NCI-H2107 (cell line): ENCODE measurements around the gene GALNTL6.

Experiments used
- DNase-seq: peaks from one replicate; lab custom pipeline; 2025; lab: John Stamatoyannopoulos, UW

Gene GALNTL6

GRCh38 chr4:172553216-172553615 lies 740.0 kb downstream of the GALNTL6 start:
- no peak for DNase-seq

DNA sequence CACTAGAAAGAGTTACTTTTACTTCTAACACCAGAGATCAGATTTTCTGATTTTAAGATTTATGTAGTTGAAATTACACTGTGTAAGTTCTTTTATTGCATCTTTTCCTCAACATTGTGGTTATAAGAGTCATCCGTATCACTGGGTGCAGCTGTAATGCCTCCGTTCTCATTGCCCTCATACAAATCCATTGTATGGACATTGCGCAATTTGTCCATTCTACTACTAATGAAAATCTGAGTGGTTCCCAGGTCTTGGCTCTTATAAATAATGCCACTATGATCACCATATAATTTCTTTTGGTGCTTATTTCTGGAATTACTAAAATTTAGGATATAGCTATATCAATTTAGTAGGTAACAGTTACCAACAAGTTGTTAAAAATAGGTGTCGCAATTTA lies 741.4 kb downstream of the GALNTL6 start:
- DNase-seq, result no peak

DNA sequence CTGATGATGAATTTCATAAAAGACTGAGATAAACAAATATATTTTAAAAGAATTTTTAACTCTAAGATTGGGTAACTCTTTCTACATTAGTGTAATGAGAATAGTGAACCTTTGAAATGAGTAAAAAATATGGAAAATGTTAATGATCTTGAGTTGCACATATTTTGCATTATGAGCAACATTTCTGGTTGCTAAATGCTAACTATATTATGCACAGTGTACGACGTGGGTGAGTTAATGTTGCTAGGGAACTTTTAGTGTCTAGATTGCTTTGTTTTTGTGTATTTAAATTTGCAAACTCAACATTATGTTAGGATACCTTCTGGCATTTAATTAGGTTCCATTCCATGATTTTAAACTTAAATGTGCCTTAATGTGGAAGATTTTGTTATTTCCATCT lies 742.5 kb downstream of the GALNTL6 start:
- DNase-seq, result no peak

DNA sequence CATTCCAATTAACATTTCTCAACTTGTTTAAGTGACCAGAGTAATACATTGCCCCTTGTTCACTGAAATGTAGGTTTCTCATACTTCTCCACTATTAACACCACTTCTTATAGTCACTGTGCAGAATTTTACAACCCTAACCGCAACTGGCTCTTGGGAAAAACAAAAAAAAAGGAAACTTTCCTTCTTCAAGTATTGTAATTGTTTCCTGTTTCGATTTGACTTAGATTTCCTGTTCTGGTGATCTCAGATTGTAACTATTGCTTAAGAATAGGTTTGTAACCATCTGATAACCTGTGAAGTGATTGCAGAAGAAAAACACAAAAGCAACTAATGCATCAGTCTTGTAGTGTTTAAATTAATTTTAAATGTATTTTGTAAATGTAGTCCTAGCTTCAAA lies 760.7 kb downstream of the GALNTL6 start:
- no peak for DNase-seq

DNA sequence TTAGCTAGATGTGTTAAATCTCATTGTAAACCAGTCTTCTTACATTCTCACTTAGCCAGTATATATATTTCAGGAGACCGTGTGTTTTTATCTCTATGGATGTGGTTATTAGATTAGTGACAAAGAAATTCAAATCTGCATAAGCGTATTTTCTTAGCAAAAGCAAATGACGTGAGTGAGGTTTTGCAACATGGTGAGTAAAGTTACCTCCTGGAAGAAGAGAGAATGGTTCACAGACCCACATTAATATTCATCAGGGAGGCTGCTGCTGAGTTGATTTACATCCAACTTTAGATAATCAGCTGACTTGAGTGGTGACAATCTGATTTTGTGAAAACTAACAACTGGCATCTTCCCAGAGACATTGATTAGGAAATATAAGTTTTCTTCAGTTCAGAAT lies 765.5 kb downstream of the GALNTL6 start:
- DNase-seq, result no peak

DNA sequence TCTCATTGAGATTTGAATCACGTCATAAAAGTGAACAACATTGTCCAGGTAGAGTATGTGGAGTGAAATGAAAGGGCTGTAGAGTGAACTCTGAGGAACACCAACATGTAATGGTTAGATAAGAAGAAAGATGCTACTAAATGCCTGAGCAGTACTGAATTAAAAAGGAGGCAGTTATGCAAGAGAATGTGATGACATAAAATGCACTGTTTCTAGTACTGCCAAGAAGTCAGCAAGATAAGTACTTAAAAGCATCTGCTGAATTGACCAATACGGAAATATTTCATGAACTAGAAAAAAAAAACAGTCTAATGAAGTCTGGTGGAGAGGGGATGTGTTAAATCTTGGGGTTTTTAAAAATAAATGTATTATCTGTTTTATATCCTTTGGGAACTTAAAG lies 771.6 kb downstream of the GALNTL6 start:
- no peak for DNase-seq

DNA sequence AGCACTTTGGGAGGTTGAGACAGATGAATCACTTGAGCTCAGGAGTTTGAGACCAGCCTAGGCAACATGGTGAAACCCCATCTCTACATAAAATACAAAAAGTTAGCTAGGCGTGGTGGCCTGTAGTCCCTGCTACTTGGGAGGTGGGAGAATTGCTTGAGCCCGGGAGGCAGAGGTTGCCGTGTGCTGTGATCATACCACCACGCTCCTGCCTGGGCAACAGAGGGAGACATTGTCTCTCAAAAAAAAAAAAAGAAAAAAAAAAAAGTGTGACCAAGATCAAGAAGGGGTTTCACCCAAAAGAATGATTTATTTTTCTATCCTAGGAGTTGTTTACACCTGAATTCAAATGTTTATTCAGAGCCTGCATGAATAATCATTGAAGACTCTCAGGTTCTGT lies 783.0 kb downstream of the GALNTL6 start:
- no peak for DNase-seq

DNA sequence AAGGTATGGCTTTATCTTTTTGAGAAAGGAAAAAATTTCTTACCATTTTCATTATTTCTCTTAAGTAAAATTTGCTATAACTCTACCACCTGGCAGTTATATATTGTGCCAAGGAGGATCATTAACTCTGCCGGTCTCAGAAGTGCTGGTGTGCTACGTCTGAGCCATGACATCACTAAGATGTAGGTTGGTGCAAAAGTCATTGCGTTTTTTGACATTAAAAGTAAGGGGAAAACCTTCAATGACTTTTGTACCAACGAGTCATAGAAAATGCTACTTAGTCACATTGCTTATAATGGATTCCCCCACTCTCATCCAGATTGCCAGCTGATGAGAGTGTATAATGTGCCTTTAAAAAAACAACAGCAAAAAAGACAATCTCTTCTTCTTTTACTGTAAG lies 786.4 kb downstream of the GALNTL6 start:
- DNase-seq, result no peak

- no peak for DNase-seq
Observed at GRCh38 chr4:172601195-172601594, 788.0 kb downstream of the GALNTL6 start.

DNA sequence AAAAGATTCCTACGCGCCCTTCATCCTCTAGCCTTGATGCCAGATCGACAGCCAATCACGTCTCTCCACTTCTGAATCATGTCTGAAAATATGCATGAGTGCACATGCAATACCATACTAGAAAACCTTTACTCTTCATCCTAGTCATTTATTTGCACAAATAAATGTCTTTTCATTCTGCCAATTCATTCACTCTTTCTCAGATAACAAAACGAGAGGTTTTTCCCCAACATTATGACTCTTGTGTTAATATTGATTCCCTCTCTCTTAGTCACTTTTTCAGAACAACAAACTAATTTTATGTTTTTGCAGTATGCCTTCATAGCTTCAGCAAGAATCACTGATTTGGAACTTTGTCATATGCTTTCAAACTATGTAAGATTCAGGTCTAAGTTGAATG lies 806.0 kb downstream of the GALNTL6 start:
- DNase-seq, result no peak

DNA sequence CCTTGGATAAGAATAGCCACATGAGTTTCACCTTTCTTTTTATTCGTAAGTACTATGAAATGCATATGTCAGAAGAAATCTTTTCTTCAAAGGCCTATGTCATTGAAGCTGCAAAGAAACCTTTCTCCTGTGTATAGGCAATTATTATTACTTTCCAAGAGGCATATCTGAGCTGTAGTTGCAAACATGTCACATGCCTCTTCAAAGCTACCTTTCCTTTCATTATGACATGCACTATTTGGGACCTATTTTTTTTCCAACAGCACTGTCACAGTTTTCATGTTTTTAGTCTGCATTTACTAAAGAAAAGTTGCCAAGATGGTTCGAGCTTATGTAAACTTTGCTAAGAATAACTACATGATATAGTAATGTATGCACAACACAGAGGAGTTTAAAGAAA lies 806.6 kb downstream of the GALNTL6 start:
- no peak for DNase-seq

DNA sequence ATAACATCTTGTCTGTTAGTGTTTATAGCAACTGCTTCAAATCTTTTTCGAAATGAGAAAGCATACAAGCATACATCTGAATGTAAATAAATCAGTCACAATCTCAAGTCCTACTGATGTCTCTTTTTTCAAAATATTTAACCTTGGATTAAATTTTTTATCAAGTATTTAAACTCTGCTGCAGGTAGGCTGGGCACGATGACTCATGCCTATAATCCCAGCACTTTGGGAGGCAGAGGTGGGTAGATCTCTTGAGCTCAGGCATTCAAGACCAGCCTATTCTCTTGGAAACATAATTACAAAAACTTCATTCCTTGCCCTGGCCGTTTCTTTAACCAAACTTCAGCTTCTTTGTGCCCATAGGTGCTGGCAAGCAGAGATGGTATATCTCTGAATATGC lies 815.1 kb downstream of the GALNTL6 start:
- no peak for DNase-seq

DNA sequence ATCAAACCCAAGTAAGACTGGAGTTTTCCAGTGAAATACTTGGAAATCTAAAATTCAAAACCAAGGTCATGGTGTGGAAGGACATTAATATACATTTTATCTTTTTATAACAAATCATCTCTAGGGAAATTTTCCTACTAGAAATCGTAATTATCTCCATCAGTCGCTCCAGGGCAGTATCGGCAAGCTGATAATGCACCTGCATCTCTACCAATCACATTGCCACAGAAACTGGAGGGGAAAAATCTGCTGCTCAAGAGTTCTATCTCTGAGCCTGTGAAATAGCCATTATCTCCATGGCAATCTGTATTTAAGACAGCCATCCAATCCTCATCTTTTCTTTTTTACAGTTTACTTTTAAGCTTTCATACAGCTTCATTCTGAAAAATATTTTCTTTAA lies 817.1 kb downstream of the GALNTL6 start:
- DNase-seq, result no peak

GRCh38 chr4:172631832-172632231 lies 818.6 kb downstream of the GALNTL6 start:
- DNase-seq, result no peak

DNA sequence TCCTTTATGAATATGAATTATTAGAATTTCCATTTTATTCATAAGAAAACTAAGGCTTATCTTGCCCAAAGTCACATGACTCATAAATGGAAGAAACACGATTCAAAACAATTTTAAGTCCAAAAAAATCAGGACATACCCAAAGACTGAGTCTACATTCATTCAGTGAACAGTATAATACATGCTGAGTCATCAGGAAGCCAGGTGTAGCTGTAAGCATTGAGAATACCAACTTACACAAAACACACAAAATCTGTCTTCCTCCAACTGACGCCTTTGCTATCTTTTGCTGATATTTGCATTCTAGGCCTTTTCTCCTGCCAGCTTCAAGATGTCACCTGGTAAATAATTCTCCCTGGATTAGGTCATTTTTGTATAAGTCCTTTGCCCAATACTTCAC lies 835.3 kb downstream of the GALNTL6 start:
- no peak for DNase-seq

DNA sequence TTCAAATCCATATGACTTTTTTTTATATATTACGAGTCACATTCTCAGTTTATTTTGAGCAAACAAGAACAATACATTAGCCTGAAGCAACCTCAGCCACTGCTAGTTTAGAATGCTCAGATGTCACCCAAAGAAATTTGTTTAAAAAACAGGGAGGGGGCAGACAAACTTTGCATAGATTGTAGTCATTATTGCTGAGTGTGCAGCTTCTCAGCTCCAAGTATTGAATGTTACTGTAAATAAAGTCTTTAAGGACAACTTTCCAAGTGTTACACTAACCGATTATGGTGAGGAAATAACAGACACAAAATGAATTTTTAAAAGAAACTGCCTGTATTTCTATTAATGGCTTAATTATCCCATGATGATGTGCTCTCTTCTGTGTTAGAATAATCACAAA lies 835.9 kb downstream of the GALNTL6 start:
- no peak for DNase-seq

DNA sequence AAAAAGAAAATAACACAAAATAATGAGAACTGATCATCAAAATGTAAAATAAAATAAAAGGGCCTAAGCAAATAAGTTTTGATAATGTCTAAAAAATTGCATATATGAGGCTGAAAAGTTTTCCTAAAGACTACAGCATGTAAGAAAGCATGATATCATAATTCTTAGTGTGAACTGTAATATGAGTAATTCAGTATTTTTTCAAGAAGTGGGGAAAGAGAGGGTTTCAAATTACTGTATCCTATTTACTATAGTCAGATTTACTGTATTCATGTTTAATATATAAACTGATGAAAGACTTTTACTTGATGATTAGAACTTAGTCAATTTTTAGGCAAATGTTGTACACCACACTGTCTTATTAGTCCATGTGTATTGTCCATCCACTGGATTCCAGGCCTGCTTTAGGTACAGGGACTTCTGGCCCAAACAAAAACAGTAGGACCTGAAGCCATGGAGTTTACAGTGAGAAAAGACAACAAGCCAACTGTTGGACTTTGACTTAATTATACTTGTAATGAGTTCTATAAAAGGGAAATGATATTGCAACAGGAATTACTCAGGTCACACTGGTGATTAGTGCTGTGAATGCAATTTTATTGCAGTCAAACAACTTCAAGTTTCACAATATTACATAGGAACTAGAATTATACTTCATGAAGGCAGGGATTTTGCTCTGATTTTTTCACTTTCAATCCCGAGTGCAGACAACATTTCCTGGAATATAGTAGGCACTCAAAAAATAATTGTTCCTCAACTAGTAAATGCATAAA lies 837.7 kb downstream of the GALNTL6 start:
- DNase-seq, result no peak

GRCh38 chr4:172651961-172652360 lies 838.8 kb downstream of the GALNTL6 start:
- DNase-seq, result no peak

DNA sequence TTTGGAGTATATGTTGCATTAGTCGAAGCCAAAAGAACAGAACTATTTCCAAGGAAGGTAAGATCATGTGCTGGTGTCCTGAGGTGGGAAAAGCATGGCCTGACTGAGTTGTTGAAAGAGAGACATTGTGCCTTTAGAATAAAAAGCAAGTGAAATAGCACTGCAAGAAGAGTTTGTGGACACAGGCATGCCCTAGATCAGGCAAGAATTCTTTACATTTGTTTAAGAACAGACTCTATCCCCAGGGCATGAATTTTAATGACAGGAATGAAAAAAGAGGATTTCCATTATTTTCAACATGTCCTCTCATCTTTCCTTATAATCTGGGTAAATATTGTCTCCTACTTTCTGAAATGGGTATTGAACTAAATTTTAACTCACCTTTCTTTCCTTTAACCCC lies 839.2 kb downstream of the GALNTL6 start:
- no peak for DNase-seq

GRCh38 chr4:172653676-172654075 lies 840.5 kb downstream of the GALNTL6 start:
- DNase-seq, result no peak

GRCh38 chr4:172654457-172654856 lies 841.3 kb downstream of the GALNTL6 start:
- no peak for DNase-seq

- no peak for DNase-seq
Observed at GRCh38 chr4:172656055-172656454, 842.9 kb downstream of the GALNTL6 start.

DNA sequence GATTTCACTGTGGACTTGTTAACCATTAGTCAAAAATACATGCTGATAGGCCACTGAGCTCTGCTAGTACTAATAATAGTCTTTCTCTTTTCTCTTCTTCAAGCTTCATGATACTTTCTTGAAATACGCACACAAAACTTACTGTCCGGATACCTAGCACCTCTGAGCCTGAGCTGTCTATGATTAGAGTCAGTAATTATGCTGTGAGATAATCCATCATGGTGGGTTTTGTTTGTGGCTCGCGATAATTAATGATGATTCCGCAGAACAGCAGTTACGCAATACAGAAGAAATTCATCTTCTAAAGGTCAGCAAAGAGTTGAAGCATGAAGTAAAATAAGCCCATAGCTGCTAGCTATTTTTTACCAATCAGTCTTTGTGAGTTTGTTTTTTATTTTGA lies 843.9 kb downstream of the GALNTL6 start:
- DNase-seq, result no peak

- DNase-seq, result no peak
Observed at GRCh38 chr4:172660251-172660650, 847.0 kb downstream of the GALNTL6 start.
